ENCODE data around the gene KRTAP1-4.

GRCh38 chr17:41024697-41025096, 5.3 kb downstream of the KRTAP1-4 start:
- TF ChIP-seq MAX (IDR thresholded peaks at IDR 0.05), result no peak
- TF ChIP-seq CTCF (IDR thresholded peaks at IDR 0.05; ENCODE audit: control extremely low read depth in 1 of 3, insufficient read depth in 1 of 3, low read depth in 1 of 3, low read length in 3 of 3), result no peak
- TF ChIP-seq SP2 (IDR thresholded peaks at IDR 0.05; ENCODE audit: low read length), result no peak
- TF ChIP-seq HDAC2 (IDR thresholded peaks at IDR 0.05; ENCODE audit: borderline replicate concordance in 1 of 2, low read depth in 2 of 2, low read length in 2 of 2), result no peak
- no peak for TF ChIP-seq POLR2A (IDR thresholded peaks at IDR 0.05; ENCODE audit: control extremely low read depth in 1 of 2, low read depth in 2 of 2, low read length in 2 of 2)
- TF ChIP-seq CEBPB (IDR thresholded peaks at IDR 0.05; ENCODE audit: low read depth, low read length), result no peak
- TF ChIP-seq EZH2 (IDR thresholded peaks at IDR 0.05; ENCODE audit: low read depth, low read length, severe bottlenecking), result no peak
- no peak for TF ChIP-seq JUND (IDR thresholded peaks at IDR 0.05; ENCODE audit: low read length)
- TF ChIP-seq KDM1A (IDR thresholded peaks at IDR 0.05; ENCODE audit: borderline replicate concordance, low read length), result no peak
- TF ChIP-seq ATF3 (IDR thresholded peaks at IDR 0.05; ENCODE audit: insufficient read depth, low read depth, low read length), result no peak

Measured in H1 (cell line).